Keratinocyte (primary cell): ENCODE results near the gene ITIH6. TPM values are rescaled to one million over a fixed set of nuclear protein-coding genes. Genes with fewer than 3 reads are reported as not detected.
"Not testable (repeated sequence)": the region's sequence is repeated elsewhere in the genome, so short reads cannot be mapped to it uniquely, and the experiment has no call there.

Experiments
- DNase-seq: peaks from one replicate; pipeline ENCODE4 v3.0.0-alpha.2; 2011; ENCODE audit warnings: low read depth, missing footprints, low spot score
- FAIRE-seq: peaks from 2 replicates; lab custom pipeline; 2011; peaks lifted over from hg19 to GRCh38; lab: Jason Lieb, UNC
- H2AFZ ChIP-seq: 2 replicates; pipeline ENCODE4 v1.6.0; 2012; ENCODE audit warnings: low read length, control low read depth, inconsistent platforms; ENCODE audit not compliant: control insufficient read depth
- H3K27ac ChIP-seq: 2 replicates; pipeline ENCODE4 v1.5.1; 2011; ENCODE audit warnings: low read length; ENCODE audit not compliant: control insufficient read depth, insufficient read depth
- H3K27me3 ChIP-seq: 3 replicates; pipeline ENCODE4 v1.6.0; 2011; ENCODE audit warnings: low read length; ENCODE audit not compliant: control insufficient read depth, insufficient read depth; ENCODE audit errors: extremely low read depth
- H3K36me3 ChIP-seq, 2 experiments: 2 replicates in 1 of 2; 3 replicates in 1 of 2; pipeline ENCODE4 v1.5.1; 2011; ENCODE audit warnings: low read length in 2 of 2, mild to moderate bottlenecking in 1 of 2; ENCODE audit not compliant: control insufficient read depth in 2 of 2, insufficient read depth in 2 of 2; ENCODE audit errors: extremely low read depth in 1 of 2
- H3K4me1 ChIP-seq: 3 replicates; pipeline ENCODE4 v1.5.1; 2011; ENCODE audit warnings: low read length; ENCODE audit not compliant: control insufficient read depth, insufficient read depth; ENCODE audit errors: extremely low read depth
- H3K4me2 ChIP-seq: 3 replicates; pipeline ENCODE4 v1.6.0; 2011; ENCODE audit warnings: low read depth, low read length; ENCODE audit not compliant: control insufficient read depth, insufficient read depth; ENCODE audit errors: extremely low read depth
- H3K4me3 ChIP-seq, 3 experiments: fragments of 200-600 bp in 1 of 3; sonication (generic) in 1 of 3; 2 replicates in 2 of 3; 3 replicates in 1 of 3; pipeline ENCODE4 v1.5.1; 2011 to 2016; ENCODE audit warnings: low read length in 3 of 3, mild to moderate bottlenecking in 3 of 3, control low read depth in 2 of 3, inconsistent platforms in 1 of 3, low read depth in 1 of 3, mixed read lengths in 1 of 3, mixed run types in 1 of 3, moderate library complexity in 1 of 3; ENCODE audit not compliant: control insufficient read depth in 2 of 3, insufficient read depth in 2 of 3; ENCODE audit errors: extremely low read depth in 1 of 3
- H3K79me2 ChIP-seq: 2 replicates; pipeline ENCODE4 v1.6.0; 2012; ENCODE audit warnings: low read length; ENCODE audit not compliant: control insufficient read depth, insufficient read depth
- H3K9ac ChIP-seq: 3 replicates; pipeline ENCODE4 v1.6.0; 2011; ENCODE audit warnings: low read length; ENCODE audit not compliant: control insufficient read depth, insufficient read depth; ENCODE audit errors: extremely low read depth
- H3K9me1 ChIP-seq: 3 replicates; pipeline ENCODE4 v1.6.0; 2011; ENCODE audit warnings: low read length; ENCODE audit not compliant: control insufficient read depth, insufficient read depth; ENCODE audit errors: extremely low read depth
- H3K9me3 ChIP-seq: 2 replicates; pipeline ENCODE4 v1.5.1; 2012; ENCODE audit warnings: low read depth, low read length; ENCODE audit not compliant: control insufficient read depth
- H4K20me1 ChIP-seq: 3 replicates; pipeline ENCODE4 v1.6.0; 2011; ENCODE audit warnings: low read length; ENCODE audit not compliant: control insufficient read depth, insufficient read depth; ENCODE audit errors: extremely low read depth
- CTCF ChIP-seq, 3 experiments: IDR thresholded peaks in 1 of 3; conservative IDR thresholded peaks in 1 of 3; optimal IDR thresholded peaks in 1 of 3; 2 replicates in 2 of 3; 3 replicates in 1 of 3; pipeline versions ENCODE3 to v1.5.1; 2011; ENCODE audit warnings: low read length in 3 of 3, mild to moderate bottlenecking in 3 of 3, moderate library complexity in 2 of 3, control low read depth in 1 of 3, inconsistent platforms in 1 of 3; ENCODE audit not compliant: insufficient read depth in 2 of 3; ENCODE audit errors: extremely low read depth in 1 of 3
- EZH2 ChIP-seq: IDR thresholded peaks from one replicate; pipeline ENCODE4 v1.6.1; 2012; ENCODE audit warnings: inconsistent platforms, mild to moderate bottlenecking, low read length, moderate library complexity
- dilution Hi-C: fragments of 300-500 bp; cut with MboI; formaldehyde crosslinking; loops from one replicate; pipeline ENCODE4 v1.7.0; 2020; ENCODE audit warnings: low sequenced_read_pairs; ENCODE audit not compliant: extremely low pct_ligation_motif_present
- polyA plus RNA-seq, 5 experiments: library from polyadenylated mRNA; depleted of rRNA in 3 of 5; stranded (reverse) in 3 of 5; stranded (forward) in 1 of 5; unstranded in 1 of 5; fragments of >200 nt; gene quantifications; 1 replicate in 1 of 5; 2 replicates in 3 of 5; 3 replicates in 1 of 5; pipeline versions ENCODE4 v1.2.1 to v1.2.3, GENCODE V29; 2011 to 2012; ENCODE audit warnings: missing spikeins in 2 of 5, low read depth in 1 of 5, low replicate concordance in 1 of 5

Gene ITIH6
- polyA plus RNA-seq, 1 donor (not counting 4 experiments of a cell fraction or from before 2014, with no cell fraction given) = not detected

GRCh38 chrX:54794028-54794427 lies 4.0 kb downstream of the ITIH6 start:
- H3K79me2 ChIP-seq = no peaks in the 10 kb centered on the region
- peaks cover 2% of the 10 kb centered on the region for H3K27me3 ChIP-seq
- H4K20me1 ChIP-seq = no peaks in the 10 kb centered on the region
- H3K9me1 ChIP-seq = no peaks in the 10 kb centered on the region
- no peak overlapping the region for H3K27ac ChIP-seq
- H3K4me1 ChIP-seq = no peaks in the 10 kb centered on the region
- TF ChIP-seq CTCF (optimal IDR thresholded peaks at IDR 0.05 in 1 of 3, IDR thresholded peaks at IDR 0.05 in 1 of 3, conservative IDR thresholded peaks at IDR 0.05 in 1 of 3; ENCODE audit: extremely low read depth in 1 of 3, insufficient read depth in 2 of 3, low read length in 3 of 3) = no peak
- TF ChIP-seq EZH2 = no peak
- FAIRE-seq = no peak
- H3K9me3 ChIP-seq = no peaks in the 10 kb centered on the region
- H3K9ac ChIP-seq = no peak overlapping the region
- no peak overlapping the region for H3K4me2 ChIP-seq
- H3K4me3 ChIP-seq = no peak overlapping the region
- no peak overlapping the region for H2AFZ ChIP-seq
- no peaks in the 10 kb centered on the region for H3K36me3 ChIP-seq
- dilution Hi-C loops = no loop called here
- no peak for DNase-seq

GRCh38 chrX:54789405-54789804 lies 8.7 kb downstream of the ITIH6 start:
- DNase-seq, H3K79me2 ChIP-seq, H3K9me3 ChIP-seq, H3K4me2 ChIP-seq, H3K9me1 ChIP-seq, H3K9ac ChIP-seq, H3K4me3 ChIP-seq, H3K4me1 ChIP-seq, dilution Hi-C loops, FAIRE-seq, H3K27ac ChIP-seq, H2AFZ ChIP-seq, H4K20me1 ChIP-seq, H3K36me3 ChIP-seq, H3K27me3 ChIP-seq: not testable (repeated sequence)

GRCh38 chrX:54788446-54788845 lies 9.6 kb downstream of the ITIH6 start:
- H3K36me3 ChIP-seq = no peaks in the 10 kb centered on the region
- no peak overlapping the region for H3K4me3 ChIP-seq
- no peaks in the 10 kb centered on the region for H3K79me2 ChIP-seq
- H3K9ac ChIP-seq = no peak overlapping the region
- no peak for DNase-seq
- H4K20me1 ChIP-seq = no peaks in the 10 kb centered on the region
- H3K9me1 ChIP-seq = no peaks in the 10 kb centered on the region
- dilution Hi-C loops = no loop called here
- TF ChIP-seq EZH2 (no peak), CTCF (optimal IDR thresholded peaks at IDR 0.05 in 1 of 3, IDR thresholded peaks at IDR 0.05 in 1 of 3, conservative IDR thresholded peaks at IDR 0.05 in 1 of 3; ENCODE audit: extremely low read depth in 1 of 3, insufficient read depth in 2 of 3, low read length in 3 of 3) (no peak)
- H3K27me3 ChIP-seq = no peaks in the 10 kb centered on the region
- no peaks in the 10 kb centered on the region for H3K9me3 ChIP-seq
- no peak for FAIRE-seq
- H3K4me2 ChIP-seq = no peak overlapping the region
- no peaks in the 10 kb centered on the region for H3K4me1 ChIP-seq
- no peak overlapping the region for H2AFZ ChIP-seq
- no peak overlapping the region for H3K27ac ChIP-seq
